GM23248 (cell line): ENCODE results near the gene OR4L1. TPM values are rescaled to one million over a fixed set of nuclear protein-coding genes. Genes with fewer than 3 reads are reported as not detected.
"Not testable (repeated sequence)": the region's sequence is repeated elsewhere in the genome, so short reads cannot be mapped to it uniquely, and the experiment has no call there.

Experiments used
- DNase-seq: peaks from one replicate; pipeline ENCODE4 v3.0.0-alpha.2; 2015
- H2AFZ ChIP-seq: fragments of 200-600 bp; sonication (generic); 2 replicates; pipeline ENCODE4 v1.6.1; 2016; ENCODE audit warnings: antibody characterized with exemption
- H3F3A ChIP-seq: fragments of 200-600 bp; sonication (generic); 2 replicates; pipeline ENCODE4 v1.6.1; 2016; ENCODE audit warnings: mild to moderate bottlenecking, antibody characterized with exemption, mixed run types; ENCODE audit not compliant: insufficient read depth
- H3K27ac ChIP-seq: fragments of 200-600 bp; sonication (generic); 2 replicates; pipeline ENCODE4 v1.5.1; 2016; ENCODE audit warnings: mild to moderate bottlenecking
- H3K27me3 ChIP-seq: fragments of 200-600 bp; sonication (generic); replicated peaks from 2 replicates; pipeline ENCODE4 v1.6.1; 2016; ENCODE audit warnings: mild to moderate bottlenecking; ENCODE audit not compliant: insufficient read depth
- H3K36me3 ChIP-seq: fragments of 200-600 bp; sonication (generic); 2 replicates; pipeline ENCODE4 v1.6.1; 2016; ENCODE audit warnings: low read depth, mild to moderate bottlenecking
- H3K4me1 ChIP-seq: fragments of 200-600 bp; sonication (generic); 2 replicates; pipeline ENCODE4 v1.6.1; 2016; ENCODE audit warnings: mild to moderate bottlenecking; ENCODE audit not compliant: insufficient read depth
- H3K4me2 ChIP-seq: fragments of 200-600 bp; sonication (generic); one replicate; pipeline ENCODE4 v1.6.1; 2016; ENCODE audit warnings: mild to moderate bottlenecking; ENCODE audit not compliant: unreplicated experiment
- H3K4me3 ChIP-seq: fragments of 200-600 bp; sonication (generic); 2 replicates; pipeline ENCODE4 v1.5.1; 2016; ENCODE audit warnings: mild to moderate bottlenecking
- H3K79me2 ChIP-seq: fragments of 200-600 bp; sonication (generic); 2 replicates; pipeline ENCODE4 v1.6.1; 2016; ENCODE audit warnings: mild to moderate bottlenecking; ENCODE audit not compliant: insufficient read depth
- H3K9ac ChIP-seq: fragments of 200-600 bp; sonication (generic); 2 replicates; pipeline ENCODE4 v1.6.1; 2016; ENCODE audit warnings: mild to moderate bottlenecking
- H3K9me2 ChIP-seq: fragments of 200-600 bp; sonication (generic); 2 replicates; pipeline ENCODE4 v1.6.1; 2016; ENCODE audit warnings: mixed run types, mild to moderate bottlenecking, moderate library complexity; ENCODE audit not compliant: insufficient read depth
- H3K9me3 ChIP-seq: fragments of 200-600 bp; sonication (generic); one replicate; pipeline ENCODE4 v1.6.1; 2017; ENCODE audit warnings: low read depth
- H4K20me1 ChIP-seq: fragments of 200-600 bp; sonication (generic); 2 replicates; pipeline ENCODE4 v1.6.0; 2016; ENCODE audit not compliant: insufficient read depth
- EZH2 ChIP-seq: fragments of 200-600 bp; sonication (generic); IDR thresholded peaks from 2 replicates; pipeline ENCODE4 v1.6.1; 2018; ENCODE audit warnings: antibody characterized with exemption, mild to moderate bottlenecking; ENCODE audit not compliant: insufficient read depth, poor library complexity, severe bottlenecking
- EZH2phosphoT487 ChIP-seq: fragments of 200-600 bp; sonication (generic); IDR thresholded peaks from 2 replicates; pipeline ENCODE4 v1.6.1; 2018; ENCODE audit warnings: antibody characterized with exemption, moderate library complexity, mild to moderate bottlenecking, low read depth; ENCODE audit not compliant: insufficient read depth
- WGBS, 2 experiments: methylation state at CpG; one replicate each; pipeline ENCODE4 v1.1.6; 2015 to 2017; ENCODE audit warnings: low lambda C conversion rate in 2 of 2, low coverage in 1 of 2; ENCODE audit errors: missing lambda C conversion rate in 2 of 2; 5-methylcytosine and 5-hydroxymethylcytosine counted together
- in situ Hi-C: fragments of 300-500 bp; cut with MboI; formaldehyde crosslinking; loops from 2 replicates; pipeline ENCODE4 v1.15.0; 2020
- polyA plus RNA-seq: library from polyadenylated mRNA; unstranded; fragments of >200 nt; fragmentation: Nextera tagmentation; extraction: Ambion mirVana; gene quantifications from 2 replicates; pipeline ENCODE4 v1.2.1, GENCODE V29; 2016
- total RNA-seq: library from RNA; depleted of rRNA; stranded (reverse); fragments of >200 nt; shearing (Covaris generic); gene quantifications from 2 replicates; pipeline ENCODE4 v1.2.3, GENCODE V29; 2014

The OR4L1 gene
- total and polyA plus RNA-seq, 2 experiments from 2014 or later, result not detected

DNA sequence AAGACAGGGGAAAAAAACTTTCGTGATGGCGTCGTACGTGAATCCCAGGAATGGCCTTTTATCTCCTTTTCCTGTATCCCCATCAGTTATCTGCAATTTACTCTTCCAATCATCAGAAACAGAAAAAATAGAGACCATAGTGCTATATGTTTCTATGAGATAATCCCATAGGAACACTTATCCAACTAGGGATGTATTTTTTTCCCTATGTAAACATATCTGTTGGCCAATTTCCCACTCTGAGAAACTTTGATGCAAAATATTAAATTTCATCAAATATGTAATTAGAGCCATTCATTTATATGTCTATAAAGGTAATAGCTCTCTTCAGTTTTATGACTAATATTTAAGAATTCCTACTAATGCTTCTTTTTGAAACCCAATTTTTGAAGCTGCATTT, 23.9 kb upstream of the OR4L1 start, which contains the start of gene OR4K13:
OR4K13 (minus strand) TSS at position 101 of the 400 bp plus-strand sequence. CDS start 1,280 bp downstream, outside the sequence.
- in situ Hi-C loops, result no loop called here
- Histone ChIP-seq H3K4me2 (no peak within 1 kb of the TSS), H3K4me1 (no peaks in the 10 kb centered on the region), H4K20me1 (no peaks in the 10 kb centered on the region), H3K27ac (no peak within 1 kb of the TSS), H3K79me2 (no peaks in the 10 kb centered on the region), H3F3A (no peaks in the 10 kb centered on the region), H3K9me2 (no peaks in the 10 kb centered on the region), H3K9ac (no peak within 1 kb of the TSS), H3K27me3 (no peaks in the 10 kb centered on the region), H3K36me3 (no peaks in the 10 kb centered on the region), H3K9me3 (no peaks in the 10 kb centered on the region), H2AFZ (no peak within 1 kb of the TSS), H3K4me3 (no peak within 1 kb of the TSS)
- no peak for DNase-seq
- no peak for TF ChIP-seq EZH2
- WGBS, 2 experiments, result 53 to 61% methylated on average over 4 of the region's 4 CpGs

DNA sequence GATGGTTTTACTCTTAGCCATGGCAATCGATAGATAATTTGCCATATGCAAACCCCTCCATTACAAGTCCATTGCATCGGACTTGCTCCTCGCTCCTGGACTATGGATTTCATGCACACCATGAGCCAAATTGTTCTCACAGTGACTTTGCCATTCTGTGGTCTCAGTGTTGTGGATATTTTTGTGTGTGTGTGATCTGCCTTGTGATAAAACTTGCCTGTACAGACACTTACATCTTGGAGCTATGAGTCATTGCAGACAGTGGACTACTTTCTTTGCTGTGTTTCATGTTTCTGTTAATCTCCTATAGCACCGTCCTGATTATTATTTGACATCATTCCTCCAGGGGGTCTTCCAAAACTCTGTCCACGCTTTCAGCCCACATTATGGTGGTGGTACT, 15.6 kb upstream of the OR4L1 start:
- Histone ChIP-seq H3F3A (no peaks in the 10 kb centered on the region), H3K27me3 (no peaks in the 10 kb centered on the region), H3K27ac (no peak overlapping the region), H2AFZ (no peak overlapping the region), H3K9me3 (no peaks in the 10 kb centered on the region), H3K79me2 (no peaks in the 10 kb centered on the region), H3K36me3 (no peaks in the 10 kb centered on the region), H4K20me1 (no peaks in the 10 kb centered on the region), H3K9me2 (no peaks in the 10 kb centered on the region), H3K4me2 (no peak overlapping the region), H3K4me3 (no peak overlapping the region), H3K4me1 (no peaks in the 10 kb centered on the region), H3K9ac (no peak overlapping the region)
- in situ Hi-C loops, result no loop called here
- no peak for DNase-seq
- TF ChIP-seq EZH2, result no peak
- TF ChIP-seq EZH2phosphoT487, result no peak
- 37 to 38% methylated on average over 5 of the region's 5 CpGs for WGBS, 2 experiments

DNA sequence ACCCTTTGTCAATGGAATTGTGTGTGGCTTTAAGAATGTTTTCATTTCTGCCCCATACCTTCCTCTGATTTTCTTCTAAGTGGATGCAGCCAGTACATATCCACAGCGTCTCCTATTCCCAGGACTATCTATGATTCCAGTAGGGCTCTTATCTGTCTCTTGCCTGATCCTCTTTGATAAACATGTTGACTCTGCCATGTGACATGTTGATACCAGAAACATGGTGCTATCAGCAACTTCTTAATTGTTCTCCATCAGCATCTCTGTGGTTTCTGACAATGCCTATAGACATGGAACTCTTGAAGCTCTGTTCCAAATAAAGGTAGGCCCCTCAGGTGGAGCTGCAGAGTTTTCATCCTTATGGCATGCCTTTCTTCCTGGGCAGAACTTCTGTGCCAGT, 11.6 kb upstream of the OR4L1 start:
- WGBS, 2 experiments, result 0 to 12% methylated on average over 1 of the region's 1 CpG
- no peaks in the 10 kb centered on the region for H3K9me3 ChIP-seq
- H2AFZ ChIP-seq, result no peak overlapping the region
- no peaks in the 10 kb centered on the region for H3K27me3 ChIP-seq
- H3K4me2 ChIP-seq, result no peak overlapping the region
- H3K9ac ChIP-seq, result no peak overlapping the region
- no peaks in the 10 kb centered on the region for H3K36me3 ChIP-seq
- TF ChIP-seq EZH2 (no peak), EZH2phosphoT487 (no peak)
- no peak overlapping the region for H3K4me3 ChIP-seq
- H3F3A ChIP-seq, result no peaks in the 10 kb centered on the region
- in situ Hi-C loops, result no loop called here
- H3K79me2 ChIP-seq, result no peaks in the 10 kb centered on the region
- H3K4me1 ChIP-seq, result no peaks in the 10 kb centered on the region
- no peak overlapping the region for H3K27ac ChIP-seq
- no peaks in the 10 kb centered on the region for H4K20me1 ChIP-seq
- no peaks in the 10 kb centered on the region for H3K9me2 ChIP-seq
- DNase-seq, result no peak

DNA sequence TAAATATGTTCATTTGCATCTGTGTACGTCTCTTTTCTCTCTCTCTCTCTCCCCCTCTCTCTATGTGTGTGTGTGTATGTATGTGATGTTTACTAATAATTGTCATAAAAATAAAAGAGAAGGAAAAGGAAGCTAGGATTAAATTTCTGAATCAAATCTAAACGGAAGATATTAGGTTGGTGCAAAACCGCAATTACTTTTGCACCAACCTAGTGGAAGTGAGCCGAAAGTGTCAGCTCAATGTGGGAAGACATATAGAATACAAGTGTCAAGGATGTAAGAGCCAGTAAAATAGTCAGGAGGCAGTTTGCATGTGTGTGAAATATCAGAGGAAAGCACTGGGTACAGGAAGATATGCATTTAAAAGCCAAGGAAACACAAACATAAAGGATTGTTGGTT, 32.2 kb downstream of the OR4L1 start:
- Histone ChIP-seq H3K36me3 (no peaks in the 10 kb centered on the region), H3K27ac (no peak overlapping the region), H3K9me2 (no peaks in the 10 kb centered on the region), H3K9ac (no peak overlapping the region), H2AFZ (no peak overlapping the region), H3K4me2 (no peak overlapping the region), H3K79me2 (no peaks in the 10 kb centered on the region), H3K4me1 (no peaks in the 10 kb centered on the region), H3K27me3 (no peaks in the 10 kb centered on the region), H4K20me1 (no peaks in the 10 kb centered on the region), H3K4me3 (no peak overlapping the region), H3F3A (no peaks in the 10 kb centered on the region), H3K9me3 (no peaks in the 10 kb centered on the region)
- no peak for DNase-seq
- TF ChIP-seq EZH2phosphoT487, result no peak
- TF ChIP-seq EZH2, result no peak
- in situ Hi-C loops, result no loop called here
- WGBS, 2 experiments, result 7 to 8% methylated on average over 4 of the region's 4 CpGs

DNA sequence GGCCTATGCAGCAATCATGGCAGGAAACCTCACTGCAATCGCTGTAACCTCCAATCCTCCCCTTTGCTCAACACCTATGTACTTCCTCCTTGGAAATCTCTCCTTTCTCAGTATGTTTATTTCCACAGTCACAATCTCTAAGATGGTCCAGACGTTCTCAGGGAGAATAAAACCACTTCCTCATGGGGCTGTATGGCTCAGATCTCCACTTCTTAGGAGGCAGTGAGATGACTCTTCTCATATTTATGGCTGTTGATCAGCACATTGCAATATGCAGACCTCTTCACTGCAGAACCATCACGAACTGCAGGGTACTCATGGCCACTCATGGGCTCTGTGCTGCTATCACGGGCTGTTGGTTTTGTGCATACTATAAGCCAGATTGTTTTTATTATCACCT, 33.6 kb downstream of the OR4L1 start:
- Histone ChIP-seq H3K27me3 (no peaks in the 10 kb centered on the region), H2AFZ (no peak overlapping the region), H3K36me3 (no peaks in the 10 kb centered on the region), H3K9me2 (no peaks in the 10 kb centered on the region), H3K27ac (no peak overlapping the region), H3K79me2 (no peaks in the 10 kb centered on the region), H4K20me1 (no peaks in the 10 kb centered on the region), H3K4me3 (no peak overlapping the region), H3K4me1 (no peaks in the 10 kb centered on the region), H3K9ac (no peak overlapping the region), H3F3A (no peaks in the 10 kb centered on the region), H3K4me2 (no peak overlapping the region), H3K9me3 (no peaks in the 10 kb centered on the region)
- WGBS, 2 experiments, result 11 to 13% methylated on average over 4 of the region's 4 CpGs
- no peak for DNase-seq
- no peak for TF ChIP-seq EZH2phosphoT487
- no peak for TF ChIP-seq EZH2
- in situ Hi-C loops, result no loop called here

DNA sequence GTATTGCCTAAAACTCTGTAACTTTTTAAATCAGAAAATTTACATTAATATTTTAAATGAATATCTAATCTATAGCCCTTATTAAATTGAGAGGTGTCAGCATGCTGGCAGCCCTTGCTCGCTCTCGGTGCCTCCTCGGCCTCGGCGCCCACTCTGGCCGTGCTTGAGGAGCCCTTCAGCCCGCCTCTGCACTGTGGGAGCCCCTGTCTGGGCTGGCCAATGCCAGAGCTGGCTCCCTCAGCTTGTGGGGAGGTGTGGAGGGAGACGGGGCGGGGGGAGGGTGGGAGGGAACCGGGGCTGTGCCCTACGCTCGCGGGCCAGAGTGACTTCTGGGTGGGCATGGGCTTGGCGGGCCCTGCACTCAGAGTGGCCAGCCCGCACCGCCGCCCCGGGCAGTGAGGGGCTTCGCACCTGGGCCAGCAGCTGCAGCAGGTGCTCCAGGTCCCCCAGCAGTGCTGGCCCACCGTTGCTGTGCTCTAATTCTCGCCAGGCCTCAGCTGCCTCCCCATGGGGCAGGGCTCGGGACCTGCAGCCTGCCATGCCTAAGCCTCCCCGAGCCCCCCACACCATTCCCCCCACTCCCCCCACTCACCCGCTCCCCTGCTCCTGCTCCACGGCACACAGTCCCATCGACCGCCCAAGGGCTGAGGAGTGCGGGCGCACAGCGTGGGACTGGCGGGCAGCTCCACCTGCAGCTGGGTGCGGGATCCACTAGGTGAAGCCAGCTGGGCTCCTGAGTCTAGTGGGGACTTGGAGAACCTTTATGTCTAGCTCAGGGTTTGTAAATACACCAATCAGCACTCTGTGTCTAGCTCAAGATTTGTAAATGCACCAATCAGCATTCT, 39.3 kb downstream of the OR4L1 start:
- H3K9me3 ChIP-seq, in situ Hi-C loops, DNase-seq, H4K20me1 ChIP-seq, H3K27ac ChIP-seq, H3F3A ChIP-seq, H3K9me2 ChIP-seq, H3K4me3 ChIP-seq, H3K4me1 ChIP-seq, H2AFZ ChIP-seq, H3K27me3 ChIP-seq, H3K9ac ChIP-seq, H3K4me2 ChIP-seq, H3K79me2 ChIP-seq, H3K36me3 ChIP-seq: not testable (repeated sequence)
- WGBS, 2 experiments, result 43 to 56% methylated on average over 15 to 31 of the region's 32 CpGs
